GM18870 (cell line): ENCODE results near the gene TOR1AIP1.

Experiments used
- ATAC-seq: cut with Tn5 transposase; IDR thresholded peaks from one replicate; pipeline ENCODE4 v1.9.1; 2021; ENCODE audit warnings: moderate library complexity; ENCODE audit not compliant: unreplicated experiment

Gene TOR1AIP1

GRCh38 chr1:179881642-179882252 lies 338 bp upstream of the TOR1AIP1 start:
- no peak for ATAC-seq

GRCh38 chr1:179883040-179883744 lies 1.1 kb downstream of the TOR1AIP1 start:
- no peak for ATAC-seq

DNA sequence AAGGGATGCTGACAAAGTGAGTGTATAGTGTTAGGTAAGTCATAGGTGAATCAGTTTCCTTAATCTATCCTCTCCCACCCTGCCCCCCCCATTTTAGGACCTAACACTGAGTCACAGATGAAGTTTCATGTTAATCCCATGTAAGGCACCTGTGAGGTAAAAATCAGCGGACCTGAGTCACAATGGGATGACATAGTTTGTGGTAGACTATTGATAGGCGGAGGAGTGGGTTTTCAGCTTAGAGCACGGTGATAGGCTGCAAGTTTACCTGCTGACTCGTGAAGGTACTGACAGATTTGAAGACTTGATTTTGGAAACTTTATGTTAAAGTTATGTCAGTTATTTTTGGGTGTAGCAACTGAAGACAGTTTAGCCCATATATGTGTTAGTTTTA lies 1.7 kb downstream of the TOR1AIP1 start:
- ATAC-seq = peak; percentile 26

DNA sequence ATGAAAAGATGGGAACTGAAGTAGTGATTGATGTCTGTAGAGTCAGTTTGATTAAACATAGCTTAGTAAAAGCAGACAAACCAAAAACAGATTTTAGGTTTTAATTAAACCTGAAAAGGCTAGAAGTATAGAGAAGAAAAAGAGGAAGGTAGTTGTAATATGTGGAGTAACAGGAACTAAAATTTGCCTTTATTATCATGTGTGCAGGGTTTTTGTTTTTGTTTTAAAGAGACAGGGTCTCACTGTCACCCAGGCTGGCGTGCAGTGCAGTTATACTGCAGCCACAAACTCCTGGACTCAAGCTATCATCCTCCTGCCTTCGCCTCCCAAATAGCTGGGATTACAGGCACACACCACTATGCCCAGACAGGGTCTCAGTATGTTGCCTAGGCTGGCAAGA lies 6.0 kb downstream of the TOR1AIP1 start:
- no peak for ATAC-seq

DNA sequence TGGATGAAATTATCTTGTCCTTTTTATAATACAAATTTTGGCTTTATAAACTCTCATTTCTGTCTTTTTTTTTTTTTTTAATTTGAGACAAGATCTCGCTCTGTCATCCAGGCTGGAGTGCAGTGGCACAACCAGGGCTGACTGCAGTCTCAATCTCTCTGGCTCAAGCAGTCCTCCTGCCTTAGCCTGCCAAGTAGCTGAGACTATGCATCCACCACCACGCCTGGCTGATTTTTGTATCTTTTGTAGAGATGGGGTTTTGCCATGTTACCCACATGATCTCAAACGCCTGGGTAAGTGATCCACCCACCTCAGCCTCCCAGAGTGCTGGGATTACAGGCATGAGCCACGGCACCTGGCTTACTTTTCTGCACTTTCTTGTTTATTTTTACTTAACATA lies 7.5 kb downstream of the TOR1AIP1 start:
- no peak for ATAC-seq

- ATAC-seq = no peak
Measured at GRCh38 chr1:179910934-179911333, 28.8 kb downstream of the TOR1AIP1 start.

DNA sequence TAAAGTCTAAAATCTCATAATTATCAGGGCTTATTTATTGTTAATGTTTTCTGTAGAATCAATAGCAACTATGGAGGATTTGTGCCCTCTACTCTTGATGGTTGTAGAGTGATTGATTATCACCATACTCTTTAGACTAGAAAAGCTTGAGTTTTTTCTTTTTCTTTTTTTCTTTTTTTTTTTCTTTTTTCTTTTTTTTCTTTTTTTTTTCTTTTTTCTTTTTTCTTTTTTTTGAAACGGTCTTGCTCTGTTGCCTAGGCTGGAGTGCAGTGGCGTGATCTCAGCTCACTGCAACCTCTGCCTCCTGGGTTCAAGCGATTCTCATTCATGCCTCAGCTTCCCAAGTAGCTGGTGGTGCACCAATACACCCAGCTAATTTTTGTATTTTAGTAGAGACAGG lies 29.7 kb downstream of the TOR1AIP1 start:
- no peak for ATAC-seq

- ATAC-seq = no peak
Measured at GRCh38 chr1:179917601-179918429, 35.7 kb downstream of the TOR1AIP1 start.

DNA sequence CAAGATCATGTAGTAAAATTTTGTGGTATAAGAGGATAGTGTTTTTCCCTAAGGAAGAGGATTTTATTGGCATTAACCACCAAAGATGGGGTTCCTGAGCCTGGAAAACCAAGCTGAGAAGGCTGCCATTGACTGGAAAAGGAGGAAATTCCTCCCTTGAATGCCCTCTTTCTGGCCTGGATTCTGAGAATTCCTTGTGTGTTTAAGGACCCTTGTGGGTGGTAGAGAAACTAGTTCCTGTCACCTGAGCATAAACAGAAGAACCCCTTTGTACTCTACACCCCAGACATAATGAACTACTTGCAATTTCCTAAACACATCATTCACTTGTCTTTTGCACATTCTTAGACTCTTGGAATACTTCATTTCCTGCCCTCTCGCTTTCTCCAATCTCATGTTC lies 39.4 kb downstream of the TOR1AIP1 start:
- no peak for ATAC-seq

- ATAC-seq = no peak
Measured at GRCh38 chr1:179921981-179922872, 40.1 kb downstream of the TOR1AIP1 start.

DNA sequence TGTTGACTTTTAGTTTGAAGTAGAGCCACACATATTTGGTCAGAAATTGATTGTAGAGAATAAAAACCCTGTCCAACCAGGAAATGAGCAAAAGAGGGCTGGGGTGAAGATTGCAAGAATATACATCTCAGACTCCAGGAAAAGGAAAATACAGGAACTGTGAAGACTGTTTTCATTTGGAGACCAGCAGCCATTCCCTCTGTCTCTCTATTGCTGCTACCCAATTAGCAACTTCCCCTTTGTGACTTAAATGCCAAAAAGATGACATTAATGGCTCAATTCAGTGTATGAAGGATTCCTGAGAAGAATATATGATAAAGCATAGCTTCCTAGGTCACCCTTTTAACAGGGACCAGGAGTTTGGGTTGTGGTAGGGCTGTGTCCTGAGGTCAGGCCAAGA lies 40.9 kb downstream of the TOR1AIP1 start:
- no peak for ATAC-seq

DNA sequence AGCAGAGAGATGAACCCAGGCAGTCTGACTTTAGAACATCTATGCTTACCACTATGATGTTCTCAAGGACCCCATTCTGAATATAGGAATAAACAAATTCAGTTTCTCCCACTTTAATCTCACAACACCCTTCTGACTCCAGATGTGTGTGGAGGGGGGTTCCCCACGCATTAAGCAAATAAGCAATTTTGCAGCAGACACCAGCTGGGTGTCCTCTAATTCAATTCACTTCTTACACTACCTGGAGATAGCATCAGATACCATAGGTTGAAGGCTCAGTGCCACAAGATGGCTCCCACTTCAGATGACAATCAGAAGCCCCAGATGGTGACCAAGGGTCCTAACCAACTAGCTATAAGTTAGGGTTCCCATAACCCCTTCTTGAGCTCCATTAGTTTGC lies 42.2 kb downstream of the TOR1AIP1 start:
- no peak for ATAC-seq

DNA sequence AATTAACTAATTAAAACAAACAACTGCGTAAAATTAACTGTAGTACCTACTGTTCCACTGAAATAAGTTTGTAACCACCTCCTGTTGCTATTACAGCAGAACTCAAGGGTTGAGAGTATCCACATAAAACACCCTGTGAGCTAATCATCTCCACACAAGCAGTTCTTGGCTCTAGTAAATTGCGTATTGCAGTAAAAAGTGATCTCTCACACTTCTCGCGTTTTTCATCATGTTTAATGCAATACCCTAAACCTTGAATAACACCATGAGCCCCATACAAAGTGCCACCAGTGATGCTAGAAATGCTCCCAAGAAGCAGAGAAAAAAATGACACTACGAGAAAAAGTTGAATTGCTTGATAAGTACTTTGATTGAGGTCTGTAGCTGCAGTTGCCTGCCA lies 43.2 kb downstream of the TOR1AIP1 start:
- ATAC-seq = no peak

- no peak for ATAC-seq
Measured at GRCh38 chr1:179925922-179926849, 44.1 kb downstream of the TOR1AIP1 start.

- no peak for ATAC-seq
Measured at GRCh38 chr1:179926850-179927205, 44.7 kb downstream of the TOR1AIP1 start.

DNA sequence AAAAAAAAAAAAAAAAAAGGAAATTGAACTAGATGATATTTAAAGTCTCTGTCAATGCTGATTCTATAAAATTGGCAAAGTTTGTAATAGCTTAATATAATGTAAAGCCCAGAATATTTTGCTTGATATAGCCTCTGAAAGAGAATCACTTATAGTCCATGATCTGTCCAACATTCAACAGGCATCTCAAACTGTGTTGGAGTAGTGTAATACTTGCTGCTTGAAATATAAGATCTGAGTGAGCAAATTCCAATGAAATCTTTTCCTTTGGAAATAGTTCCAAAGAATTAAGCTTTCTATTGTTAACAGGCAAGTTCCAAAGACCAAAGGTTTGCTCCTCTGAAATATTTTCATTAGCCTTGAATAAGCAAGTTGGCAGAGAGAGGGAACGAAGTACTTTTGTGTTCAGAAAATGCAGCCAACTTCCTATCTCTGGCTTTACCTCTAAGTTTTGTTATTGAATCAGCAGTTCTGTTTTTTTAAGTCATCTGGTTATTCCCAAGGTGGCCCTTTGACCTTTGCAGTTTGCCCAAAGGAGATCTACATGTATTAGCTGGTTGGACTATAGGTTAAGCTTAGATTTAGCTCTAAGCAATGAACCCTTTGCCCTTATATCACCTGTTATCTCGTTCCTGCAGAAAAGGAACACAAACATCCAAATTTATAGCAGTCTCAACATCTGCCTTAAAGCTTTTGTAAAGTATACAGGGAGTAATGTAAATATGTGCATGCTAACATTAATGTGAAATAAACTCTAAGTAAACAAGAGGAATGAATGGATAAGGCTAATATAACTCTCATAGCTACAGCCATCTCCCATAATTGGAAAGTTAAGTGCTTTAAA lies 48.1 kb downstream of the TOR1AIP1 start:
- ATAC-seq = no peak

DNA sequence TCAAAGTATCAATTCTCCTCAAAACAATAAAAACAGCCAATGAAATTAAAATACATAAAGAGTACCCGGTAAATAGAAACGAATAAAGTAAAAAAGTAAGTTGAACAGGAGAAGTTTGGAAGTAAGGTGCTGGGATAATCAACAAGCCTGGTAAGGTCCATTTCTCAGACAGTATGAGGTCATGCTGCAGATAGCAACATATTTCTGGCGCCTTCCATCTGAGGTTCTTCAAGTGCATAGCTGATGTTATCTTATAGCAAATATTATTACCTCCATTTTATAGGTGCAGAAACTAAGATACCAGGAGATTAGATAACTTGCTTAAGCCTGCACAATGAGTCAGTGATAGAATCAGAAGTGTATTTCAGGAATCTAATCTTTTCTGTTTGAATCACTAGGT lies 48.8 kb downstream of the TOR1AIP1 start:
- no peak for ATAC-seq

DNA sequence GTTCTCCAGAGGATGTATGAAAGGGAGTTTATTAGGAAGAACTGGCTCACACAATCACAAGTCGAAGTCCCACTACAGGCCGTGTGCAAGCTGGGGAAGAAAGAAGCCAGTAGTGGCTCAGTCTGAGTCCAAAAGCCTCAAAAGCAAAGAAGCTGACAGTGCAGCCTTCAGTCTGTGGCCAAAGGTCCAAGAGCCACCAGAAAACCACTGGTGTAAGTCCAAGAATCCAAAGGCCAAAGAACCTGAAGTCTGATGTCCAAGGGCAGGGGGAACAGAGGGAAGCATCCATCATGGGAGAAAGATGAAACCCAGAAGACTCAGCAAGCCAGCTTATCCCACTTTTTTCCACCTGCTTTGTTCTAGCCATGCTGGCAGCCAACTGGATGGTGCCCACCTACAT lies 51.1 kb downstream of the TOR1AIP1 start:
- ATAC-seq = no peak

DNA sequence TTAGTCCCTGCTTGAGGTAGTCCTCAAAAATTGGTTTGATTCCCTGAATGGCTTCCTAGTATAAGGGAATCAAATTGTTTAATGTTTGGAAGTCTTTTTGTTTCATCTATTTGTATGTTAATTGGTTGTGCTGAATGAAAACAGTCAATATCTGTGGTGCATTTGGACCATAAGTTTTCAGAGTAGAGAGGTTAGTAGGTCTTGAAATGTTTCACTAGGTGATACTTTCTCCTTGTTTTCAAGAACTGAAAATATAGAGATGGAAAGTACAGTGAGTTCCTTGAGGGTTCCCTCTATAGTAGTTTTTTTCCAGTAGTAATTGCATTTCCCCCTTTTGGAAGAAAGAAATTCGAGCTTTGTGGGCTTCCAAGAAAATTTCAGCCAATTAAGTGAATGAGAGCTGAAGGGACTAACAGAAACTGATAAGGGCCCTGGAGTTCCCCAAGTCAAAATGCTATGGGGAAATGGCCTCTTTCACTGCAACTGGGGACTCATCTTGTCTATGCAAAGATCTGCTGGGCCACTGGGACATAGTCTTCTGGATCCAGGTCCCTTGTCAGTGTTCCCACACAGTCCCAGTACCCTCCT lies 53.9 kb downstream of the TOR1AIP1 start:
- ATAC-seq = no peak
